GM12878 (cell line): ENCODE data around the gene ANKMY1. TPM values are rescaled to one million over a fixed set of nuclear protein-coding genes. Genes with fewer than 3 reads are reported as not detected.

Experiments
- ATAC-seq: fragments of 200-7000 bp; cut with Tn5 transposase; 3 replicates; pipeline ENCODE4 v1.9.1; 2020; ENCODE audit warnings: mild to moderate bottlenecking, moderate library complexity
- BruUV-seq: library from RNA; stranded (reverse); fragments of 400-500 nt; replicated peaks from 2 replicates; lab custom pipeline; 2021; lab: Mats Ljungman, UMichigan
- CTCF ChIA-PET: fragments of 300-600 bp; sonication (Branson Sonifier 250); formaldehyde crosslinking; extraction: SDS; loops from one replicate; lab custom pipeline; 2021; ENCODE audit warnings: inconsistent platforms; lab: Yijun Ruan, JAX
- POLR2A ChIA-PET: fragments of 350-600 bp; formaldehyde crosslinking; extraction: SDS; loops from one replicate; lab custom pipeline; 2021; ENCODE audit warnings: inconsistent platforms; lab: Charles Lee
- RAD21 ChIA-PET: fragments of 300-600 bp; sonication (Branson Sonifier 250); formaldehyde crosslinking; loops from one replicate; lab custom pipeline; 2023; ENCODE audit warnings: antibody characterized with exemption; ENCODE audit not compliant: unreplicated experiment; lab: Charles Lee
- SMC1A ChIA-PET: fragments of 300-600 bp; sonication (Branson Sonifier 250); formaldehyde crosslinking; loops from one replicate; lab custom pipeline; 2023; ENCODE audit not compliant: unreplicated experiment, uncharacterized antibody; lab: Charles Lee
- DNase-seq: peaks from one replicate; pipeline ENCODE4 v3.0.0-alpha.2; 2011; ENCODE audit warnings: low read depth, low spot score
- FAIRE-seq: peaks from 3 replicates; lab custom pipeline; 2011; peaks lifted over from hg19 to GRCh38; lab: Jason Lieb, UNC
- H2AFZ ChIP-seq: 2 replicates; pipeline ENCODE4 v1.6.0; 2011; ENCODE audit warnings: low read depth, low read length, control low read depth; ENCODE audit not compliant: control insufficient read depth
- H3K27ac ChIP-seq: 2 replicates; pipeline ENCODE4 v1.5.1; 2011; ENCODE audit warnings: control low read depth; ENCODE audit not compliant: control insufficient read depth, insufficient read depth
- H3K27me3 ChIP-seq, 2 experiments: replicated peaks in 1 of 2; 2 replicates each; pipeline versions ENCODE4 v1.6.0 to v1.6.1; 2011; ENCODE audit warnings: low read length in 1 of 2; ENCODE audit not compliant: control insufficient read depth in 2 of 2, insufficient read depth in 2 of 2
- H3K36me3 ChIP-seq, 2 experiments: 2 replicates each; pipeline ENCODE4 v1.5.1; 2011; ENCODE audit warnings: low read length in 1 of 2; ENCODE audit not compliant: control insufficient read depth in 2 of 2, insufficient read depth in 2 of 2
- H3K4me1 ChIP-seq: 2 replicates; pipeline ENCODE4 v1.6.1; 2011; ENCODE audit warnings: mild to moderate bottlenecking, low read length, moderate library complexity, mixed read lengths; ENCODE audit not compliant: control insufficient read depth, insufficient read depth
- H3K4me2 ChIP-seq: 2 replicates; pipeline ENCODE4 v1.6.0; 2011; ENCODE audit warnings: control low read depth; ENCODE audit not compliant: control insufficient read depth, insufficient read depth
- H3K4me3 ChIP-seq: fragments of 200-600 bp; sonication (generic); 2 replicates; pipeline ENCODE4 v1.5.1; 2016
- H3K79me2 ChIP-seq: 2 replicates; pipeline ENCODE4 v1.6.0; 2011; ENCODE audit warnings: low read length; ENCODE audit not compliant: control insufficient read depth, insufficient read depth
- H3K9ac ChIP-seq: 2 replicates; pipeline ENCODE4 v1.8.0; 2011; ENCODE audit warnings: low read length, control low read depth, mixed read lengths; ENCODE audit not compliant: control insufficient read depth, insufficient read depth
- H3K9me3 ChIP-seq: replicated peaks from 3 replicates; pipeline ENCODE4 v1.5.1; 2011; ENCODE audit warnings: mild to moderate bottlenecking, low read length; ENCODE audit not compliant: control insufficient read depth, insufficient read depth
- H4K20me1 ChIP-seq: 2 replicates; pipeline ENCODE4 v1.6.0; 2011; ENCODE audit not compliant: control insufficient read depth, insufficient read depth
- ATF7 ChIP-seq: fragments of 450-650 bp; IDR thresholded peaks from 2 replicates; pipeline ENCODE4 v1.6.1; 2016; ENCODE audit warnings: low read depth, mild to moderate bottlenecking
- CBX5 ChIP-seq: sonication (generic); IDR thresholded peaks from 2 replicates; pipeline ENCODE4 v1.6.1; 2016; ENCODE audit warnings: low read depth, moderate library complexity, mild to moderate bottlenecking, inconsistent platforms
- CHD1 ChIP-seq: IDR thresholded peaks from 2 replicates; pipeline ENCODE4 v1.6.1; 2012; ENCODE audit warnings: low read depth, low read length, improper control_type of control experiment
- CREB1 ChIP-seq: IDR thresholded peaks from 2 replicates; pipeline ENCODE4 v1.6.1; 2012; ENCODE audit warnings: low read depth, mild to moderate bottlenecking, inconsistent platforms
- CREM ChIP-seq: IDR thresholded peaks from 2 replicates; pipeline ENCODE4 v1.6.1; 2014; ENCODE audit warnings: antibody characterized with exemption, low read depth
- HDAC6 ChIP-seq: fragments of 200-600 bp; sonication (generic); IDR thresholded peaks from one replicate; pipeline ENCODE4 v1.8.0; 2017; ENCODE audit warnings: antibody characterized with exemption; ENCODE audit not compliant: unreplicated experiment
- IRF4 ChIP-seq: IDR thresholded peaks from 2 replicates; pipeline ENCODE4 v1.6.1; 2011; ENCODE audit warnings: low read depth, low read length
- MEF2A ChIP-seq: IDR thresholded peaks from 2 replicates; pipeline ENCODE4 v1.6.1; 2011; ENCODE audit warnings: low read depth, mild to moderate bottlenecking, low read length, moderate library complexity; ENCODE audit not compliant: insufficient read depth
- NR2F1 ChIP-seq: fragments of 450-650 bp; conservative IDR thresholded peaks from 2 replicates; pipeline ENCODE4 v1.6.1; 2017; ENCODE audit warnings: mild to moderate bottlenecking
- NRF1 ChIP-seq: conservative IDR thresholded peaks from 2 replicates; pipeline ENCODE4 v1.6.1; 2011; ENCODE audit warnings: mild to moderate bottlenecking, low read depth, low read length, improper control_type of control experiment
- PAX5 ChIP-seq: IDR thresholded peaks from 2 replicates; pipeline ENCODE4 v1.6.1; 2011; ENCODE audit warnings: low read depth, low read length, borderline replicate concordance
- RAD21 ChIP-seq: IDR thresholded peaks from 2 replicates; pipeline ENCODE4 v1.6.1; 2011; ENCODE audit warnings: mild to moderate bottlenecking, low read depth, low read length, moderate library complexity; ENCODE audit not compliant: insufficient read depth
- RCOR1 ChIP-seq: conservative IDR thresholded peaks from 2 replicates; pipeline ENCODE4 v1.6.1; 2012; ENCODE audit warnings: low read depth, low read length, improper control_type of control experiment
- SMAD1 ChIP-seq: fragments of 450-650 bp; IDR thresholded peaks from 2 replicates; pipeline ENCODE4 v1.6.1; 2018; ENCODE audit warnings: mild to moderate bottlenecking, low read depth; ENCODE audit not compliant: partially characterized antibody
- SMAD5 ChIP-seq: IDR thresholded peaks from 2 replicates; pipeline ENCODE4 v1.6.1; 2016; ENCODE audit warnings: antibody characterized with exemption, low read depth
- TBL1XR1 ChIP-seq: IDR thresholded peaks from 2 replicates; pipeline ENCODE4 v1.6.1; 2012; ENCODE audit warnings: low read depth, low read length, improper control_type of control experiment
- WGBS: methylation state at CpG from one replicate; pipeline ENCODE4 v1.1.6; 2016; ENCODE audit warnings: low lambda C conversion rate; ENCODE audit not compliant: insufficient replicate concordance, insufficient coverage; ENCODE audit errors: missing lambda C conversion rate; 5-methylcytosine and 5-hydroxymethylcytosine counted together
- in situ Hi-C: fragments of 300-500 bp; cut with MboI; formaldehyde crosslinking; loops from 9 replicates; pipeline ENCODE4 v1.14.3; 2018; ENCODE audit warnings: mixed read lengths
- intact Hi-C: fragments of 100-400 bp; cut with micrococcal nuclease; formaldehyde crosslinking; loops from one replicate; pipeline ENCODE4 v1.14.2; 2022; ENCODE audit not compliant: unreplicated experiment
- polyA plus RNA-seq, 11 experiments: library from polyadenylated mRNA; depleted of rRNA in 4 of 11; unstranded in 6 of 11; stranded (reverse) in 5 of 11; fragments of >200 nt; fragmentation: Nextera tagmentation in 4 of 11; fragmentation: Illumina TruSeq in 1 of 11; extraction: Ambion mirVana in 4 of 11; extraction: Trizol in 1 of 11; gene quantifications; 1 replicate in 1 of 11; 2 replicates in 10 of 11; pipeline versions ENCODE4 v1.2.1 to v1.2.3, GENCODE V29; 2011 to 2016; ENCODE audit warnings: inconsistent platforms in 2 of 11, missing spikeins in 2 of 11, low read depth in 1 of 11
- total RNA-seq, 4 experiments: library from RNA; depleted of rRNA in 3 of 4; stranded (reverse); fragments of >200 nt in 3 of 4; fragmentation: Illumina TruSeq in 1 of 4; extraction: Trizol in 1 of 4; gene quantifications; 2 replicates each; pipeline versions ENCODE4 v1.2.1 to v1.2.3, GENCODE V29; 2013 to 2021
- TF ChIP-seq, protein P1 (sequence below): IDR thresholded peaks from 2 replicates; pipeline ENCODE4 v1.6.1; 2011; ENCODE audit warnings: low read depth, low read length, improper control_type of control experiment, borderline replicate concordance
- TF ChIP-seq, protein P2 (sequence below): fragments of 450-650 bp; formaldehyde crosslinking; IDR thresholded peaks from 2 replicates; pipeline ENCODE4 v1.5.0; 2022; ENCODE audit warnings: mild to moderate bottlenecking, missing genetic modification characterization

Gene ANKMY1
- total and polyA plus RNA-seq, 10 of the 15 experiments (the other 5 are each of a cell fraction or from before 2014, with no cell fraction given), result 1.1 to 15.3 (median 11.1) TPM

DNA sequence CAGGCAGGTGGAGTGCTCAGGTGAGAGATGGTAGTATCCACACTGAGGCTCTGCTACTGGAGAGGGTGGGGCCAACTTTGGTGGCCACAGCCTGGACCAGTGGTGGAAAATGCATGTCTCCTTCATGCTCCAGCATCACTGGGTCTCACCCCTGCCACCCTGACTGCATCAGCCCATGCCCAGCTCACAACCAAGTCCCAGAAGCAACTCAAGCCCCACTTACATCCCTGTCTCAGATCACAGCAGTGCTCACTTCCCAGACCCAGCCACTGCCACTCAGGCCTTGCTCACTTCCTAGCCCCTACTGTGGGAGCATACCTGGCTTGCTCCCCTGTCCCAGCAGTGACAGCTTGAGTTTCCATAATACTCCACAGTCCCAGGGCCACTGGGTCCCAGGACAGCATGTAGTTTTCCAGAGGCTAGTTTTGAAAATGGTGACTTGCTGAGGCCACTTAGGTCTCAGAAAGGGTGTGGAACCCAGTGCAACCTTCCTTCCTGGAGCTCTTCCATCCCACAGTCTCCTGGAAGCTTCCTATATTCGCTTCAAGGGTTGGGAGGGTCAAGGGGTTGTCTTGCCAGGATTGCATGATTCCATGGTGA lies 63.5 kb downstream of the ANKMY1 start (continued):
- TF ChIP-seq, protein P1, sequence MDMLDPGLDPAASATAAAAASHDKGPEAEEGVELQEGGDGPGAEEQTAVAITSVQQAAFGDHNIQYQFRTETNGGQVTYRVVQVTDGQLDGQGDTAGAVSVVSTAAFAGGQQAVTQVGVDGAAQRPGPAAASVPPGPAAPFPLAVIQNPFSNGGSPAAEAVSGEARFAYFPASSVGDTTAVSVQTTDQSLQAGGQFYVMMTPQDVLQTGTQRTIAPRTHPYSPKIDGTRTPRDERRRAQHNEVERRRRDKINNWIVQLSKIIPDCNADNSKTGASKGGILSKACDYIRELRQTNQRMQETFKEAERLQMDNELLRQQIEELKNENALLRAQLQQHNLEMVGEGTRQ, result no peak
- TF ChIP-seq, protein P2, sequence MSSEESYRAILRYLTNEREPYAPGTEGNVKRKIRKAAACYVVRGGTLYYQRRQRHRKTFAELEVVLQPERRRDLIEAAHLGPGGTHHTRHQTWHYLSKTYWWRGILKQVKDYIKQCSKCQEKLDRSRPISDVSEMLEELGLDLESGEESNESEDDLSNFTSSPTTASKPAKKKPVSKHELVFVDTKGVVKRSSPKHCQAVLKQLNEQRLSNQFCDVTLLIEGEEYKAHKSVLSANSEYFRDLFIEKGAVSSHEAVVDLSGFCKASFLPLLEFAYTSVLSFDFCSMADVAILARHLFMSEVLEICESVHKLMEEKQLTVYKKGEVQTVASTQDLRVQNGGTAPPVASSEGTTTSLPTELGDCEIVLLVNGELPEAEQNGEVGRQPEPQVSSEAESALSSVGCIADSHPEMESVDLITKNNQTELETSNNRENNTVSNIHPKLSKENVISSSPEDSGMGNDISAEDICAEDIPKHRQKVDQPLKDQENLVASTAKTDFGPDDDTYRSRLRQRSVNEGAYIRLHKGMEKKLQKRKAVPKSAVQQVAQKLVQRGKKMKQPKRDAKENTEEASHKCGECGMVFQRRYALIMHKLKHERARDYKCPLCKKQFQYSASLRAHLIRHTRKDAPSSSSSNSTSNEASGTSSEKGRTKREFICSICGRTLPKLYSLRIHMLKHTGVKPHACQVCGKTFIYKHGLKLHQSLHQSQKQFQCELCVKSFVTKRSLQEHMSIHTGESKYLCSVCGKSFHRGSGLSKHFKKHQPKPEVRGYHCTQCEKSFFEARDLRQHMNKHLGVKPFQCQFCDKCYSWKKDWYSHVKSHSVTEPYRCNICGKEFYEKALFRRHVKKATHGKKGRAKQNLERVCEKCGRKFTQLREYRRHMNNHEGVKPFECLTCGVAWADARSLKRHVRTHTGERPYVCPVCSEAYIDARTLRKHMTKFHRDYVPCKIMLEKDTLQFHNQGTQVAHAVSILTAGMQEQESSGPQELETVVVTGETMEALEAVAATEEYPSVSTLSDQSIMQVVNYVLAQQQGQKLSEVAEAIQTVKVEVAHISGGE (CRISPR knock-in tag), result no peak
- TF ChIP-seq NR2F1, result no peak

DNA sequence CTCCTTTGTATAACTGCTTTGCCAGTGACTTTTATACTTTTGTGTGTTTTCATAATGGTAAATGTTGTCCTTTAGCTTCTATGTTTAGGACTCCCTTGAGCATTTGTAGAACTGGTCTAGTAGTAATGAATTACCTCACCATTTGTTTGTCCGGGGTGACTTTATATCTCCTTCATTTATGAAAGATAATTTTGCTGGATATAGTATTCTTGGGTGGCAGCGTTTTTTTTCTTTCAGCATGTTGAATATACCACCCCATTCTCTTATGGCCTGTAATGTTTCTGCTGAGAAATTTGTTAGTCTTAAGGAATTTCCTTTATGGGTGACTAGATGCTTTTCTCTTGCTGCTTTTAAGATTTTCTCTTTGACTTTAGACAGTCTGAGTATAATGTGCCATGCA lies 66.3 kb downstream of the ANKMY1 start:
- ChIA-PET SMC1A (interaction anchor here (0.8 kb wide), 1 partner anchor 315 kb away, joined by 6 read pairs; no protein-coding TSS in a partner anchor), RAD21 (no interaction called here), CTCF (interaction anchor here (0.7 kb wide), 1 partner anchor 186 kb away, joined by 3 read pairs; no protein-coding TSS in a partner anchor), POLR2A (no interaction called here)
- H3K27me3 ChIP-seq, result no peaks in the 10 kb centered on the region
- intact Hi-C loops (no loop called here), in situ Hi-C loops (no loop called here)
- FAIRE-seq (no peak), DNase-seq (no peak), ATAC-seq (no peak)
- no TSS peak for BruUV-seq
- no peaks in the 10 kb centered on the region; the same call in 1 of the 3 replicates for H3K9me3 ChIP-seq
- H2AFZ ChIP-seq, result no peak overlapping the region
- WGBS, result 72% methylated on average over 2 of the region's 2 CpGs
- no peak overlapping the region for H3K27ac ChIP-seq
- H3K4me3 ChIP-seq, result no peak overlapping the region
- no peak overlapping the region for H3K4me2 ChIP-seq
- H4K20me1 ChIP-seq, result no peaks in the 10 kb centered on the region
- H3K79me2 ChIP-seq, result no peaks in the 10 kb centered on the region
- H3K4me1 ChIP-seq, result no peaks in the 10 kb centered on the region
- no peaks in the 10 kb centered on the region for H3K36me3 ChIP-seq
- TF ChIP-seq SMAD1 (no peak), SMAD5 (no peak), RCOR1 (no peak), CHD1 (no peak), IRF4 (no peak), NRF1 (no peak), PAX5 (no peak), CBX5 (no peak), CREB1 (no peak), RAD21 (no peak), CREM (no peak), MEF2A (no peak), ATF7 (no peak), HDAC6 (no peak), TBL1XR1 (no peak)
- no peak overlapping the region for H3K9ac ChIP-seq
